ENCODE measurements around the gene SRGAP1. TPM values are rescaled to one million over a fixed set of nuclear protein-coding genes. Genes with fewer than 3 reads are reported as not detected.
A peak's percentile ranks its signal among the peaks of the same experiment; 100 is the strongest.

The SRGAP1 gene
- total RNA-seq, 1 experiment from 2014 or later = 26.8 TPM

DNA sequence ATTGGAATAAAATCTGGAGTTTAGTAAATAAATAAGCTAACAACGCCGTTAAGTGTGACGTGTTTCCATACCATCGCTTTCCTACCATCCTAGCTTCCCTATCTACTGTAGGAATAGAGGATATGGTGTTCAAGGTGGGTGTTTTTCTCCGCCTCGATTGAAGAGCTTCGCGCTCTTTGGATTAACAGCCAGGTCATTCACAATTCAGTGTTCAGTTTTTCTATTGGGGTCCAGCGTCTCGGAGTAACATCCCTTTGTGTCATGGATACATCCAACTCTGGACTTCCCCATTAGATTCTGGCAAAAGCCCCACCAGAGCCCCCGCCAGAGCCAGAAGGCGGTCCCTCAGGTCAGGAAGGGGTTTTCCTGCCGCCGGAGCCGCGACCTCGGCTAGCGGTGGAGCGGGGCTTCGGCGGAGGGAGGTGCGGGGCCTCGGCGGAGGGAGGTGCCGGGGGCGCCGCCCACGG lies 1.2 kb upstream of the SRGAP1 start:
- Histone ChIP-seq H3K36me3 (ENCODE audit: control insufficient read depth, insufficient read depth, low read length) (no peaks in the 10 kb centered on the region), H3K27ac (ENCODE audit: low read length) (peak overlapping the region; percentile 92), H3K4me1 (ENCODE audit: control insufficient read depth, insufficient read depth, low read length) (peaks cover 24% of the 10 kb centered on the region), H3K4me3 (ENCODE audit: low read depth in 2 of 2, low read length in 2 of 2) (peak overlapping the region; percentile 83 to 95), H3K9me3 (ENCODE audit: control insufficient read depth, insufficient read depth, low read depth, low read length) (no peaks in the 10 kb centered on the region), H3K27me3 (ENCODE audit: control insufficient read depth, insufficient read depth, low read length) (no peaks in the 10 kb centered on the region)
- no peak; the same call in 1 of the 2 replicates for ATAC-seq
- ChIA-PET CTCF (interaction anchor here (0.6 to 1.0 kb wide), 3 partner anchors 42 to 308 kb away, joined by 3 to 9 read pairs (median 3); no protein-coding TSS in a partner anchor), POLR2A (no interaction called here)
- intact Hi-C loops (cut with micrococcal nuclease; ENCODE audit: unreplicated experiment) = loop anchor here (5.0 to 10.0 kb wide), 3 partner anchors 192 to 339 kb away; no protein-coding TSS in a partner anchor
- no peak for DNase-seq (ENCODE audit: low read depth, low spot score)
- TSS peak; percentile 99 for BruUV-seq (replicated peaks)
- TF ChIP-seq TCF7L2 (IDR thresholded peaks at IDR 0.05; ENCODE audit: low read depth, low read length) (no peak), POLR2AphosphoS5 (IDR thresholded peaks at IDR 0.05; ENCODE audit: low read depth, low read length) (0 out of 2 replicates have a peak, but pooled peaks have one; percentile 32)
- TF ChIP-seq, protein P1, sequence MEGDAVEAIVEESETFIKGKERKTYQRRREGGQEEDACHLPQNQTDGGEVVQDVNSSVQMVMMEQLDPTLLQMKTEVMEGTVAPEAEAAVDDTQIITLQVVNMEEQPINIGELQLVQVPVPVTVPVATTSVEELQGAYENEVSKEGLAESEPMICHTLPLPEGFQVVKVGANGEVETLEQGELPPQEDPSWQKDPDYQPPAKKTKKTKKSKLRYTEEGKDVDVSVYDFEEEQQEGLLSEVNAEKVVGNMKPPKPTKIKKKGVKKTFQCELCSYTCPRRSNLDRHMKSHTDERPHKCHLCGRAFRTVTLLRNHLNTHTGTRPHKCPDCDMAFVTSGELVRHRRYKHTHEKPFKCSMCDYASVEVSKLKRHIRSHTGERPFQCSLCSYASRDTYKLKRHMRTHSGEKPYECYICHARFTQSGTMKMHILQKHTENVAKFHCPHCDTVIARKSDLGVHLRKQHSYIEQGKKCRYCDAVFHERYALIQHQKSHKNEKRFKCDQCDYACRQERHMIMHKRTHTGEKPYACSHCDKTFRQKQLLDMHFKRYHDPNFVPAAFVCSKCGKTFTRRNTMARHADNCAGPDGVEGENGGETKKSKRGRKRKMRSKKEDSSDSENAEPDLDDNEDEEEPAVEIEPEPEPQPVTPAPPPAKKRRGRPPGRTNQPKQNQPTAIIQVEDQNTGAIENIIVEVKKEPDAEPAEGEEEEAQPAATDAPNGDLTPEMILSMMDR (IDR thresholded peaks at IDR 0.05) = no peak
- TF ChIP-seq, protein P2, sequence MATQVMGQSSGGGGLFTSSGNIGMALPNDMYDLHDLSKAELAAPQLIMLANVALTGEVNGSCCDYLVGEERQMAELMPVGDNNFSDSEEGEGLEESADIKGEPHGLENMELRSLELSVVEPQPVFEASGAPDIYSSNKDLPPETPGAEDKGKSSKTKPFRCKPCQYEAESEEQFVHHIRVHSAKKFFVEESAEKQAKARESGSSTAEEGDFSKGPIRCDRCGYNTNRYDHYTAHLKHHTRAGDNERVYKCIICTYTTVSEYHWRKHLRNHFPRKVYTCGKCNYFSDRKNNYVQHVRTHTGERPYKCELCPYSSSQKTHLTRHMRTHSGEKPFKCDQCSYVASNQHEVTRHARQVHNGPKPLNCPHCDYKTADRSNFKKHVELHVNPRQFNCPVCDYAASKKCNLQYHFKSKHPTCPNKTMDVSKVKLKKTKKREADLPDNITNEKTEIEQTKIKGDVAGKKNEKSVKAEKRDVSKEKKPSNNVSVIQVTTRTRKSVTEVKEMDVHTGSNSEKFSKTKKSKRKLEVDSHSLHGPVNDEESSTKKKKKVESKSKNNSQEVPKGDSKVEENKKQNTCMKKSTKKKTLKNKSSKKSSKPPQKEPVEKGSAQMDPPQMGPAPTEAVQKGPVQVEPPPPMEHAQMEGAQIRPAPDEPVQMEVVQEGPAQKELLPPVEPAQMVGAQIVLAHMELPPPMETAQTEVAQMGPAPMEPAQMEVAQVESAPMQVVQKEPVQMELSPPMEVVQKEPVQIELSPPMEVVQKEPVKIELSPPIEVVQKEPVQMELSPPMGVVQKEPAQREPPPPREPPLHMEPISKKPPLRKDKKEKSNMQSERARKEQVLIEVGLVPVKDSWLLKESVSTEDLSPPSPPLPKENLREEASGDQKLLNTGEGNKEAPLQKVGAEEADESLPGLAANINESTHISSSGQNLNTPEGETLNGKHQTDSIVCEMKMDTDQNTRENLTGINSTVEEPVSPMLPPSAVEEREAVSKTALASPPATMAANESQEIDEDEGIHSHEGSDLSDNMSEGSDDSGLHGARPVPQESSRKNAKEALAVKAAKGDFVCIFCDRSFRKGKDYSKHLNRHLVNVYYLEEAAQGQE (IDR thresholded peaks at IDR 0.05; ENCODE audit: insufficient read depth in 1 of 2, low read depth in 2 of 2, low read length in 1 of 2) = no peak
- in situ Hi-C loops (cut with HindIII; ENCODE audit: low pct_unique_long_range_greater_than_20kb, low sequenced_read_pairs) = no loop called here

DNA sequence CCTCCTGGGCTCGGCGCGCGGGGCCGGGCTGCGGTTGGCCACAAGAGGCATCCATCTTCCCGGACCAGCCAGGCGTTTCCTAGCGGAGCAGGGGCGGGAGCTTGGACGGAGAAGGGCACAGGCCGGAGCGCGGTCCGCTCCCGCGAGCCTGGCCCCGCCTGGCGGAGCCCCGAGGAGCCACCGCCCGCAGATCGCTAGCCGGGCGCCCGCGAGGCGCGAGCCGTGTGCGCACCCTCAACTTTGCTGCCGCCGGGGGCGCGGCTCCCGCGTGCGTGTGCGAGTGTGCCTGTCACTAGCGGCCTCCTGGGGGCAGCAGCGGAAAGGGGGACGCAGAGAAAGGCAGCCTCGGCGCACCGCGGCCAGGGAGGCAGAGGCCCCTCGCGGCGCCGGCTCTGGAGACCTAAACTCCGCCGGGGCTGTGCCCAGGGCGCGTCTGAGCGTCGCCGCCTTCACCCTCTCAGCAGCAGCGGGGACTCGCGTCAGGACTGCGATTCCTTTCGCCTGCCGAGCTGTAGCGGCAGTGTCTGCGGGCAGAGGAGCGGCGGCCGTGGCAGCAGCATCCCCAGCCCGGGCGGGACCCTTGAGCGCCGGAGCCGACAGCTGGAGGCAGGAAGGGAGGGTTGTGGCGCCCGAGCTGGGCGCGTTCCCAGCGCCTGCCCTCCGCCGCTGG lies 644 bp upstream of the SRGAP1 start:
- peak overlapping the region; percentile 83 to 95 for H3K4me3 ChIP-seq (ENCODE audit: low read depth in 2 of 2, low read length in 2 of 2)
- BruUV-seq (replicated peaks) = no TSS peak
- ChIA-PET CTCF (interaction anchor here (0.6 to 1.0 kb wide), 2 partner anchors 42 to 73 kb away, joined by 3 to 9 read pairs; no protein-coding TSS in a partner anchor), POLR2A (interaction anchor here (0.6 kb wide), 1 partner anchor 377 kb away, joined by 6 read pairs; no protein-coding TSS in a partner anchor)
- H3K27me3 ChIP-seq (ENCODE audit: control insufficient read depth, insufficient read depth, low read length) = no peaks in the 10 kb centered on the region
- DNase-seq (ENCODE audit: low read depth, low spot score) (peak; percentile 67), ATAC-seq (peak; percentile 93)
- intact Hi-C loops (cut with micrococcal nuclease; ENCODE audit: unreplicated experiment) = loop anchor here (5.0 to 10.0 kb wide), 3 partner anchors 191 to 338 kb away; no protein-coding TSS in a partner anchor
- H3K9me3 ChIP-seq (ENCODE audit: control insufficient read depth, insufficient read depth, low read depth, low read length) = no peaks in the 10 kb centered on the region
- peaks cover 27% of the 10 kb centered on the region for H3K4me1 ChIP-seq (ENCODE audit: control insufficient read depth, insufficient read depth, low read length)
- H3K36me3 ChIP-seq (ENCODE audit: control insufficient read depth, insufficient read depth, low read length) = no peaks in the 10 kb centered on the region
- TF ChIP-seq POLR2AphosphoS5 (IDR thresholded peaks at IDR 0.05; ENCODE audit: low read depth, low read length) (peak; percentile 41; the same call in 1 of the 2 replicates), SIN3A (IDR thresholded peaks at IDR 0.05; ENCODE audit: borderline replicate concordance, insufficient read depth, low read depth, low read length) (no peak; the same call in none of the 2 replicates)
- TF ChIP-seq, protein P2 (IDR thresholded peaks at IDR 0.05; ENCODE audit: insufficient read depth in 1 of 2, low read depth in 2 of 2, low read length in 1 of 2) = peak in 1 of 2 experiments; percentile 34; a peak in 1 of 4 replicates
- TF ChIP-seq, protein P1 (IDR thresholded peaks at IDR 0.05) = peak; percentile 98
- in situ Hi-C loops (cut with HindIII; ENCODE audit: low pct_unique_long_range_greater_than_20kb, low sequenced_read_pairs) = no loop called here
- peak overlapping the region; percentile 97 for H3K27ac ChIP-seq (ENCODE audit: low read length)
